ENCODE measurements around the gene ZFAND2B. TPM values are rescaled to one million over a fixed set of nuclear protein-coding genes. Genes with fewer than 3 reads are reported as not detected.

Gene ZFAND2B
- total RNA-seq, 6 donors from 2014 or later = 38.7 to 59.7 (median 43.3) TPM

- H3K4me1 ChIP-seq = peaks cover 23 to 35% (median 26%) of the 10 kb centered on the region in 4 donors
- ATAC-seq (ENCODE audit: low FRiP score in 2 of 2) (peak; percentile 92 to 93), DNase-seq (peak; percentile 89 to 95)
- no peaks in the 10 kb centered on the region for H3K27me3 ChIP-seq
- H3K27ac ChIP-seq = peak within 1 kb of the TSS; percentile 96 to 99 (median 98)
- no peaks in the 10 kb centered on the region for H3K9me3 ChIP-seq
- H3K4me3 ChIP-seq = peak within 1 kb of the TSS; percentile 79 to 92 (median 86)
- 0% methylated on average over 16 to 20 of the region's 67 CpGs for WGBS, 2 donors
- TF ChIP-seq POLR2A (IDR thresholded peaks at IDR 0.05) (peak; percentile 78 to 99 (median 94)), POLR2AphosphoS5 (IDR thresholded peaks at IDR 0.05) (peak; percentile 96 to 97), EP300 (IDR thresholded peaks at IDR 0.05) (peak in 2 of 4 donors; percentile 24 to 37)
- TF ChIP-seq, protein P1, sequence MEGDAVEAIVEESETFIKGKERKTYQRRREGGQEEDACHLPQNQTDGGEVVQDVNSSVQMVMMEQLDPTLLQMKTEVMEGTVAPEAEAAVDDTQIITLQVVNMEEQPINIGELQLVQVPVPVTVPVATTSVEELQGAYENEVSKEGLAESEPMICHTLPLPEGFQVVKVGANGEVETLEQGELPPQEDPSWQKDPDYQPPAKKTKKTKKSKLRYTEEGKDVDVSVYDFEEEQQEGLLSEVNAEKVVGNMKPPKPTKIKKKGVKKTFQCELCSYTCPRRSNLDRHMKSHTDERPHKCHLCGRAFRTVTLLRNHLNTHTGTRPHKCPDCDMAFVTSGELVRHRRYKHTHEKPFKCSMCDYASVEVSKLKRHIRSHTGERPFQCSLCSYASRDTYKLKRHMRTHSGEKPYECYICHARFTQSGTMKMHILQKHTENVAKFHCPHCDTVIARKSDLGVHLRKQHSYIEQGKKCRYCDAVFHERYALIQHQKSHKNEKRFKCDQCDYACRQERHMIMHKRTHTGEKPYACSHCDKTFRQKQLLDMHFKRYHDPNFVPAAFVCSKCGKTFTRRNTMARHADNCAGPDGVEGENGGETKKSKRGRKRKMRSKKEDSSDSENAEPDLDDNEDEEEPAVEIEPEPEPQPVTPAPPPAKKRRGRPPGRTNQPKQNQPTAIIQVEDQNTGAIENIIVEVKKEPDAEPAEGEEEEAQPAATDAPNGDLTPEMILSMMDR (IDR thresholded peaks at IDR 0.05) = peak; percentile 51 to 83 (median 67)
- peaks cover 28 to 58% (median 51%) of the 10 kb centered on the region in 4 donors for H3K36me3 ChIP-seq
Observed at GRCh38 chr2:219177552-219178376, 28.8 kb upstream of the ZFAND2B start, which contains the start of gene RETREG2. RETREG2 (plus strand) TSS chr2:219178275; CDS start chr2:219178353, 78 bp downstream.

DNA sequence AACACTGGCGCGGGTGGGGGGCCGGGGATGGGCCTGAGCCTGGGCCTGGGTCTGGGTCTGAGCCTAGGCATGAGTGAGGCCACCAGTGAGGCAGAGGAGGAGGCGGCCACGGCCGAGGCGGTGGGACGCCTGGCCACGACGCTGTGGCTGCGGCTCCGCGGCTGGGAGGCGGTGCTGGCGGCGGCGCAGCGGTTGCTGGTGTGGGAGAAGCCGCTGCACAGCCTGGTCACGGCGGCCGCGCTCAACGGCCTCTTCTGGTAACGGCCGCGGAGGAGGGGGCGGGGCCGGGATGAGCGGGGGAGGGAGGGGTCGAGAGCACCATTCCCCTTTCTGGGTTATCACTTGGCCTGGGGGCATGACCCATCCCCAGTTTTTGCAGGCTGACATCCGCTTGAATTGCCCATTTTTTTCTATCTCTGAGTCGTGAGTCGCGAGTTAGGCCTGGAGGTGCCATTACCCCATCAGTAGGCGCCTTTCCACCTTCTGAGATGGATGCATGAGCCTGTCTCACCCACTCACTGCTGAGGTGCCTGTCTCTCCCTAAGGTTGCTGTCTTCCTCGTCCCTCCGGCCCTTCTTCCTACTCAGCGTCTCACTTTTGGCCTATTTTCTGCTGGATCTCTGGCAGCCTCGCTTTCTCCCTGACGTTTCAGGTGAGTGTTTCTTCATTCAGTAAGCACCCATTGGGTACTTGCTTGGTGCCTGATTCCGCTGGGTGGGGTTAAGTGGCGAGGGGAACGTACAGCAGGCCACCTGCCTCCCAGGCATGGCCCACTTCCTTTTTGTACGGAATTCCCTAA lies 28.0 kb upstream of the ZFAND2B start:
- WGBS, 2 donors = 3 to 10% methylated on average over 19 to 39 of the region's 45 CpGs
- Histone ChIP-seq H3K27me3 (no peaks in the 10 kb centered on the region), H3K36me3 (peaks cover 33 to 58% (median 51%) of the 10 kb centered on the region in 4 donors), H3K4me1 (peaks cover 23 to 35% (median 26%) of the 10 kb centered on the region in 4 donors), H3K27ac (peak overlapping the region; percentile 96 to 99 (median 98)), H3K9me3 (no peaks in the 10 kb centered on the region), H3K4me3 (peak overlapping the region; percentile 77 to 91 (median 80))
- DNase-seq (peak; percentile 59 to 93), ATAC-seq (ENCODE audit: low FRiP score in 2 of 2) (peak in 1 of 2 donors; percentile 20)
- TF ChIP-seq, protein P1 (IDR thresholded peaks at IDR 0.05) = no peak
- TF ChIP-seq POLR2A (IDR thresholded peaks at IDR 0.05) (no peak), EP300 (IDR thresholded peaks at IDR 0.05) (no peak), POLR2AphosphoS5 (IDR thresholded peaks at IDR 0.05) (no peak)

DNA sequence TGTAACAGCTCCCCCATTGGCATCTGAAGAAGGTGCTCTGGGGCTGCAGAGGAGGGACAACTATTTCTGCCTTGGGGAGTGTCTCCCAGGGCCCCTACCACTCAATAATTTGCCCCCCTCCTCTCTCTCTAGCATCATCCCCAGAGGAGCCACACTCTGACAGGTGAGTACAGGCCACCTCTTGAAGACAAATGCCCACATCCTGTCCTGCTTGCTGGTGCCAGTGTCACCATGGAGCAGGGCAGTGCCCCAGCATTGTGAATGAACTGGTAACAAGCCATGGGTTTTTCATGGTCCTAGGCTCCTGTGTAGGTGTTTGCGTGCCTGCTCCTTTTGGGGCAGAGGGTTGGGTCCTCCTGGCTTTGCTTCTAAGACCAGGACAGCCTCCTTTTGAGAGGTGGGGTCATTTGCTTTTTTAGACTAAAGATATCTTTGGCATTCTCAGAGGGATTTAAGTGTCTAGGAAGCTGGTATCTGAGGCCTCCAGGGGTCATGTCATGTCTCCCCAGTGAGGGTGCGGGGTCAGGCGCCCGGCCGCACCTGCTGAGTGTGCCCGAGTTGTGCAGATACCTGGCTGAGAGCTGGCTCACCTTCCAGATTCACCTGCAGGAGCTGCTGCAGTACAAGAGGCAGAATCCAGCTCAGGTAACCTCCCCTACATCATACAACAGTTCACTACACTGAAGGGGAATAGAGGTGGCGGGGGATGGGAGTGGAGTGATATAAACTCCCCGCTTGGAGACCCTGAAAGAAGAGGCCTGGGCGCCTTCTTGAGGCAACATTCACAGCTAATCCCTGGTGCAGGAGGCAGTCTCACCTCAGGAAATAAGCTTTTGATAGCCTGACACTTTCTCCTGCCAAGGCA lies 26.7 kb upstream of the ZFAND2B start:
- Histone ChIP-seq H3K4me3 (peak overlapping the region in 1 of 4 donors; percentile 91), H3K4me1 (peaks cover 23 to 32% (median 24%) of the 10 kb centered on the region in 4 donors), H3K9me3 (no peaks in the 10 kb centered on the region), H3K36me3 (peaks cover 22 to 53% (median 43%) of the 10 kb centered on the region in 4 donors), H3K27me3 (no peaks in the 10 kb centered on the region), H3K27ac (peak overlapping the region in 1 of 4 donors; percentile 48)
- DNase-seq = peak in 1 of 2 donors; percentile 78
- WGBS, 2 donors = 94 to 100% methylated on average over 2 to 9 of the region's 9 CpGs
- ATAC-seq (ENCODE audit: low FRiP score in 2 of 2) = no peak
- TF ChIP-seq, protein P1 (IDR thresholded peaks at IDR 0.05) = no peak
- no peak for TF ChIP-seq POLR2A (IDR thresholded peaks at IDR 0.05)
- no peak for TF ChIP-seq EP300 (IDR thresholded peaks at IDR 0.05)
- TF ChIP-seq POLR2AphosphoS5 (IDR thresholded peaks at IDR 0.05) = no peak

DNA sequence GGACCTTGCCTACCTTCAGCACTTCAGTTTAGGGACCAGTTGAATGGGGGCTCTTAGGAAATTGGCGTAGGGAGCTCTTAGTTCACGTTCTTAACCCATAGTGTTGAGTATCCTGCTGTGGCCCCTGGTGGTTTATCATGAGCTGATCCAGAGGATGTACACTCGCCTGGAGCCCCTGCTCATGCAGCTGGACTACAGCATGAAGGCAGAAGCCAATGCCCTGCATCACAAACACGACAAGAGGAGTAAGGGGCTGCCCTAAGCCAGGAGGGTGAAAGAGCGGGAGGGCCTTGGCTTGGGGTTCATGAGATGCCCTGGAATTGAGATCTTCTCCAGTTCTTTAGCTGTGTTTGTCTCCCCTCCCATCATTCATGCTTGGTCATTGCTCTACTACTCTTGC lies 25.6 kb upstream of the ZFAND2B start:
- WGBS, 2 donors = 86 to 94% methylated on average over 5 of the region's 5 CpGs
- Histone ChIP-seq H3K27me3 (no peaks in the 10 kb centered on the region), H3K4me3 (no peak overlapping the region), H3K36me3 (peaks cover 22 to 55% (median 44%) of the 10 kb centered on the region in 4 donors), H3K27ac (no peak overlapping the region), H3K4me1 (peaks cover 14 to 21% (median 14%) of the 10 kb centered on the region in 4 donors), H3K9me3 (no peaks in the 10 kb centered on the region)
- DNase-seq (no peak), ATAC-seq (ENCODE audit: low FRiP score in 2 of 2) (no peak)
- TF ChIP-seq EP300 (IDR thresholded peaks at IDR 0.05) (no peak), POLR2A (IDR thresholded peaks at IDR 0.05) (no peak), POLR2AphosphoS5 (IDR thresholded peaks at IDR 0.05) (no peak)
- TF ChIP-seq, protein P1 (IDR thresholded peaks at IDR 0.05) = no peak

All from upper lobe of left lung (tissue), 6 donors.